Neural progenitor cell (in vitro differentiated cells): Measurements from ENCODE around the gene KCTD12. TPM values are rescaled to one million over a fixed set of nuclear protein-coding genes. Genes with fewer than 3 reads are reported as not detected.
A peak's percentile ranks its signal among the peaks of the same experiment; 100 is the strongest.
"Not testable (repeated sequence)": the region's sequence is repeated elsewhere in the genome, so short reads cannot be mapped to it uniquely, and the experiment has no call there.

ENCODE experiments used
- DNase-seq: peaks from one replicate; pipeline ENCODE4 v3.0.0-alpha.2; 2016; ENCODE audit warnings: low spot score
- H2AFZ ChIP-seq: fragments of 200-600 bp; sonication (generic); replicated peaks from 2 replicates; pipeline ENCODE4 v1.6.1; 2016; ENCODE audit warnings: antibody characterized with exemption
- H3F3A ChIP-seq: fragments of 200-600 bp; sonication (generic); 2 replicates; pipeline ENCODE4 v1.6.1; 2016; ENCODE audit warnings: antibody characterized with exemption, low read depth
- H3K27ac ChIP-seq: fragments of 200-600 bp; sonication (generic); 2 replicates; pipeline ENCODE4 v1.5.1; 2016; ENCODE audit warnings: mild to moderate bottlenecking
- H3K27me3 ChIP-seq: fragments of 200-600 bp; sonication (generic); 2 replicates; pipeline ENCODE4 v1.6.1; 2016; ENCODE audit warnings: mild to moderate bottlenecking, moderate library complexity
- H3K36me3 ChIP-seq: fragments of 200-600 bp; sonication (generic); 2 replicates; pipeline ENCODE4 v1.5.1; 2016
- H3K4me1 ChIP-seq: fragments of 200-600 bp; sonication (generic); 2 replicates; pipeline ENCODE4 v1.6.1; 2016; ENCODE audit warnings: mixed run types
- H3K4me2 ChIP-seq: fragments of 200-600 bp; sonication (generic); 2 replicates; pipeline ENCODE4 v1.6.1; 2016
- H3K4me3 ChIP-seq: fragments of 200-600 bp; sonication (generic); 2 replicates; pipeline ENCODE4 v1.5.1; 2016
- H3K79me2 ChIP-seq: fragments of 200-600 bp; sonication (generic); 2 replicates; pipeline ENCODE4 v1.6.1; 2016; ENCODE audit warnings: low read depth
- H3K9ac ChIP-seq: fragments of 200-600 bp; sonication (generic); 2 replicates; pipeline ENCODE4 v1.6.1; 2016
- H3K9me3 ChIP-seq: fragments of 200-600 bp; sonication (generic); 2 replicates; pipeline ENCODE4 v1.5.1; 2016; ENCODE audit warnings: low read depth
- H4K20me1 ChIP-seq: fragments of 200-600 bp; sonication (generic); 2 replicates; pipeline ENCODE4 v1.6.1; 2016; ENCODE audit warnings: low read depth
- H3K27ac Mint-ChIP-seq: 3 replicates; pipeline ENCODE4 v1.8.0; 2021; ENCODE audit warnings: mixed read lengths
- H3K27me3 Mint-ChIP-seq: 2 replicates; pipeline ENCODE4 v1.8.0; 2022; ENCODE audit warnings: low read depth, mild to moderate bottlenecking, inconsistent platforms, moderate library complexity, mixed read lengths; ENCODE audit not compliant: insufficient read depth
- H3K36me3 Mint-ChIP-seq: 3 replicates; pipeline ENCODE4 v1.8.0; 2021; ENCODE audit warnings: mixed read lengths
- H3K4me1 Mint-ChIP-seq: 3 replicates; pipeline ENCODE4 v1.8.0; 2021; ENCODE audit warnings: mixed read lengths
- H3K4me3 Mint-ChIP-seq: 3 replicates; pipeline ENCODE4 v1.8.0; 2021; ENCODE audit warnings: mild to moderate bottlenecking, moderate library complexity, mixed read lengths
- H3K9me3 Mint-ChIP-seq: 3 replicates; pipeline ENCODE4 v1.8.0; 2020; ENCODE audit warnings: mixed read lengths
- EZH2 ChIP-seq: fragments of 200-600 bp; sonication (generic); IDR thresholded peaks from 2 replicates; pipeline ENCODE4 v1.6.1; 2017; ENCODE audit warnings: antibody characterized with exemption, mild to moderate bottlenecking, moderate library complexity
- EZH2phosphoT487 ChIP-seq: fragments of 200-600 bp; sonication (generic); IDR thresholded peaks from 2 replicates; pipeline ENCODE4 v1.6.1; 2017; ENCODE audit warnings: antibody characterized with exemption
- total RNA-seq: library from RNA; depleted of rRNA; stranded (reverse); fragments of >200 nt; gene quantifications from 2 replicates; pipeline ENCODE4 v1.2.3, GENCODE V29; 2015; ENCODE audit warnings: low replicate concordance
- TF ChIP-seq, protein P1 (sequence below): fragments of 200-600 bp; sonication (generic); IDR thresholded peaks from 2 replicates; pipeline ENCODE4 v1.5.1; 2017; ENCODE audit warnings: antibody characterized with exemption, mild to moderate bottlenecking

Gene KCTD12
- total RNA-seq, 1 donor from 2014 or later = 1.9 TPM

GRCh38 chr13:76921516-76921915 is 35.3 kb upstream of the KCTD12 start:
- no peak overlapping the region for H3K27ac ChIP-seq
- H3K4me2 ChIP-seq = no peak overlapping the region
- H3K27me3 Mint-ChIP-seq = no peaks in the 10 kb centered on the region
- DNase-seq = no peak
- H3K9ac ChIP-seq = no peak overlapping the region
- peaks cover 10% of the 10 kb centered on the region for H3K4me1 ChIP-seq
- H3K36me3 Mint-ChIP-seq = no peaks in the 10 kb centered on the region
- no peak overlapping the region for H3K4me3 ChIP-seq
- H3K9me3 ChIP-seq = no peaks in the 10 kb centered on the region
- no peaks in the 10 kb centered on the region for H3F3A ChIP-seq
- peaks cover 7% of the 10 kb centered on the region for H3K4me1 Mint-ChIP-seq
- H2AFZ ChIP-seq = no peak overlapping the region
- TF ChIP-seq, protein P1, sequence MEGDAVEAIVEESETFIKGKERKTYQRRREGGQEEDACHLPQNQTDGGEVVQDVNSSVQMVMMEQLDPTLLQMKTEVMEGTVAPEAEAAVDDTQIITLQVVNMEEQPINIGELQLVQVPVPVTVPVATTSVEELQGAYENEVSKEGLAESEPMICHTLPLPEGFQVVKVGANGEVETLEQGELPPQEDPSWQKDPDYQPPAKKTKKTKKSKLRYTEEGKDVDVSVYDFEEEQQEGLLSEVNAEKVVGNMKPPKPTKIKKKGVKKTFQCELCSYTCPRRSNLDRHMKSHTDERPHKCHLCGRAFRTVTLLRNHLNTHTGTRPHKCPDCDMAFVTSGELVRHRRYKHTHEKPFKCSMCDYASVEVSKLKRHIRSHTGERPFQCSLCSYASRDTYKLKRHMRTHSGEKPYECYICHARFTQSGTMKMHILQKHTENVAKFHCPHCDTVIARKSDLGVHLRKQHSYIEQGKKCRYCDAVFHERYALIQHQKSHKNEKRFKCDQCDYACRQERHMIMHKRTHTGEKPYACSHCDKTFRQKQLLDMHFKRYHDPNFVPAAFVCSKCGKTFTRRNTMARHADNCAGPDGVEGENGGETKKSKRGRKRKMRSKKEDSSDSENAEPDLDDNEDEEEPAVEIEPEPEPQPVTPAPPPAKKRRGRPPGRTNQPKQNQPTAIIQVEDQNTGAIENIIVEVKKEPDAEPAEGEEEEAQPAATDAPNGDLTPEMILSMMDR = no peak
- TF ChIP-seq EZH2 = no peak
- no peak for TF ChIP-seq EZH2phosphoT487
- H3K4me3 Mint-ChIP-seq = no peak overlapping the region
- H3K79me2 ChIP-seq = no peaks in the 10 kb centered on the region
- H4K20me1 ChIP-seq = no peaks in the 10 kb centered on the region
- peaks cover 7% of the 10 kb centered on the region for H3K9me3 Mint-ChIP-seq
- no peaks in the 10 kb centered on the region for H3K36me3 ChIP-seq
- no peaks in the 10 kb centered on the region for H3K27me3 ChIP-seq
- no peak overlapping the region for H3K27ac Mint-ChIP-seq

- not testable (repeated sequence) for H3K27me3 ChIP-seq, H3K4me1 Mint-ChIP-seq, H4K20me1 ChIP-seq, H3K4me1 ChIP-seq, H3K36me3 ChIP-seq, H3K4me2 ChIP-seq, H3K9me3 Mint-ChIP-seq, H3K9me3 ChIP-seq, H3K27me3 Mint-ChIP-seq, H3K36me3 Mint-ChIP-seq, H3K27ac ChIP-seq, H3K79me2 ChIP-seq, H3K4me3 Mint-ChIP-seq, H3F3A ChIP-seq, H3K9ac ChIP-seq, H2AFZ ChIP-seq, DNase-seq, H3K4me3 ChIP-seq
- H3K27ac Mint-ChIP-seq = peak overlapping the region; percentile 32
Observed at GRCh38 chr13:76917755-76918481, 31.7 kb upstream of the KCTD12 start.

DNA sequence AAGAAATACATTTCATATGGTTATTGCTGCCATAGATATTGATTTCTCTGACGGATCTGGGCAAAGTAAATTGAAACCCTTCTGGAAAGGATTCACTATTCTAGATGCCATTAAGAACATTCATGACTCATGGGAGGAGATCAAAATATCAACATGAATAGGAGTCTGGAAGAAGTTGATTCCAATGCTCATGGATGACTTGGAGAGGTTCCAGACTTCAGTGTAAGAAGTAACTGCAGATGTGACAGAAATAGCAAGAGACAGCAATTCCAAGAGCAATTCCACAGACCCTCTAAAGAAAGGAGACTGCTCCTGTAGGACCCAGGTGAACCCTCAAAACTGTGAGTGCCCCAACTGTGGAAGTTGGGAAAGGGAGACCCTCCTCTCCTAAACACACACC is 30.9 kb upstream of the KCTD12 start:
- no peak overlapping the region for H3K9ac ChIP-seq
- no peaks in the 10 kb centered on the region for H3K9me3 ChIP-seq
- H3K4me2 ChIP-seq = no peak overlapping the region

GRCh38 chr13:76913898-76914297 is 27.7 kb upstream of the KCTD12 start:
- Histone ChIP-seq H3K36me3 (no peaks in the 10 kb centered on the region), H3K79me2 (no peaks in the 10 kb centered on the region), H3K9ac (no peak overlapping the region), H3K4me3 (no peak overlapping the region), H3K27me3 (no peaks in the 10 kb centered on the region), H3F3A (no peaks in the 10 kb centered on the region), H3K27ac (no peak overlapping the region), H4K20me1 (no peaks in the 10 kb centered on the region), H3K4me2 (no peak overlapping the region), H3K9me3 (no peaks in the 10 kb centered on the region), H2AFZ (no peak overlapping the region), H3K4me1 (no peaks in the 10 kb centered on the region)
- Mint-ChIP-seq H3K4me1 (peaks cover 2% of the 10 kb centered on the region), H3K36me3 (no peaks in the 10 kb centered on the region), H3K27ac (no peak overlapping the region), H3K27me3 (no peaks in the 10 kb centered on the region), H3K4me3 (no peak overlapping the region), H3K9me3 (peaks cover 4% of the 10 kb centered on the region)
- no peak for DNase-seq
- TF ChIP-seq EZH2 = no peak
- TF ChIP-seq, protein P1 = no peak
- no peak for TF ChIP-seq EZH2phosphoT487

More for the DNA sequence above, 30.9 kb upstream of the KCTD12 start:
- Mint-ChIP-seq H3K27me3 (no peaks in the 10 kb centered on the region), H3K9me3 (peaks cover 10% of the 10 kb centered on the region), H3K4me1 (peaks cover 2% of the 10 kb centered on the region), H3K4me3 (no peak overlapping the region), H3K27ac (no peak overlapping the region), H3K36me3 (no peaks in the 10 kb centered on the region)
- H3K27ac ChIP-seq = no peak overlapping the region
- H3K79me2 ChIP-seq = no peaks in the 10 kb centered on the region
- H3K4me1 ChIP-seq = no peaks in the 10 kb centered on the region
- H3K36me3 ChIP-seq = no peaks in the 10 kb centered on the region
- no peak overlapping the region for H3K4me3 ChIP-seq
- H3K27me3 ChIP-seq = no peaks in the 10 kb centered on the region
- no peaks in the 10 kb centered on the region for H3F3A ChIP-seq
- TF ChIP-seq, protein P1 = no peak
- no peak for TF ChIP-seq EZH2phosphoT487
- TF ChIP-seq EZH2 = no peak
- DNase-seq = no peak
- no peaks in the 10 kb centered on the region for H4K20me1 ChIP-seq
- no peak overlapping the region for H2AFZ ChIP-seq
